HepG2 (cell line): ENCODE data around the gene SCNM1. TPM values are rescaled to one million over a fixed set of nuclear protein-coding genes. Genes with fewer than 3 reads are reported as not detected.

Experiments
- ATAC-seq: fragments of 200-7000 bp; cut with Tn5 transposase; 3 replicates; pipeline ENCODE4 v1.9.1; 2020; ENCODE audit warnings: mild to moderate bottlenecking, moderate library complexity
- BruUV-seq: library from RNA; stranded (reverse); fragments of 400-500 nt; replicated peaks from 2 replicates; lab custom pipeline; 2021; lab: Mats Ljungman, UMichigan
- CTCF ChIA-PET: fragments of 300-600 bp; formaldehyde crosslinking; extraction: SDS; loops from one replicate; lab custom pipeline; 2021; ENCODE audit warnings: low total read pairs, inconsistent platforms, low intra/inter-chr PET ratio; lab: Yijun Ruan, JAX
- POLR2A ChIA-PET: fragments of 350-600 bp; sonication (Branson Sonifier 250); formaldehyde crosslinking; loops from one replicate; lab custom pipeline; 2020; ENCODE audit warnings: antibody characterized with exemption, inconsistent platforms; lab: Yijun Ruan, JAX
- DNase-seq: peaks from one replicate; pipeline ENCODE4 v3.0.0-alpha.2; 2015; ENCODE audit warnings: low spot score
- FAIRE-seq: peaks from 3 replicates; lab custom pipeline; 2011; peaks lifted over from hg19 to GRCh38; lab: Jason Lieb, UNC
- H2AFZ ChIP-seq: one replicate; pipeline ENCODE4 v1.6.1; 2011; ENCODE audit warnings: low read length, inconsistent platforms
- H3K27ac ChIP-seq: fragments of 300-600 bp; 3 replicates; pipeline ENCODE4 v1.8.0; 2011; ENCODE audit warnings: mixed run types, mild to moderate bottlenecking, mixed read lengths, low read length, inconsistent platforms; ENCODE audit not compliant: insufficient read depth; ENCODE audit errors: extremely low read length
- H3K27me3 ChIP-seq, 2 experiments: fragments of 200-600 bp in 1 of 2; 2 replicates in 1 of 2; 3 replicates in 1 of 2; pipeline versions ENCODE4 v1.6.0 to v1.8.0; 2011; ENCODE audit warnings: low read length in 2 of 2, mild to moderate bottlenecking in 2 of 2, moderate library complexity in 2 of 2, inconsistent platforms in 1 of 2; ENCODE audit not compliant: insufficient read depth in 2 of 2, control insufficient read depth in 1 of 2
- H3K36me3 ChIP-seq, 2 experiments: fragments of 200-600 bp in 1 of 2; replicated peaks in 1 of 2; 2 replicates in 1 of 2; 3 replicates in 1 of 2; pipeline versions ENCODE4 v1.5.1 to v1.8.0; 2011; ENCODE audit warnings: low read length in 2 of 2, inconsistent platforms in 1 of 2; ENCODE audit not compliant: insufficient read depth in 2 of 2, control insufficient read depth in 1 of 2
- H3K4me1 ChIP-seq: 2 replicates; pipeline ENCODE4 v1.5.1; 2012; ENCODE audit warnings: low read length, inconsistent platforms; ENCODE audit not compliant: insufficient read depth
- H3K4me2 ChIP-seq: 2 replicates; pipeline ENCODE4 v1.6.0; 2011; ENCODE audit warnings: low read depth, low read length, inconsistent platforms
- H3K4me3 ChIP-seq, 3 experiments: fragments of 200-600 bp in 1 of 3; sonication (generic), shearing (Covaris generic) in 1 of 3; replicated peaks in 1 of 3; 2 replicates each; pipeline ENCODE4 v1.5.1; 2011 to 2016; ENCODE audit warnings: low read length in 3 of 3, inconsistent platforms in 2 of 3, low read depth in 2 of 3, mild to moderate bottlenecking in 2 of 3, control low read depth in 1 of 3, mixed read lengths in 1 of 3; ENCODE audit not compliant: insufficient read depth in 1 of 3
- H3K79me2 ChIP-seq: one replicate; pipeline ENCODE4 v1.6.1; 2011; ENCODE audit warnings: low read length, inconsistent platforms; ENCODE audit not compliant: insufficient read depth
- H3K9ac ChIP-seq: 2 replicates; pipeline ENCODE4 v1.6.0; 2011; ENCODE audit warnings: mild to moderate bottlenecking, low read depth, low read length, inconsistent platforms; ENCODE audit not compliant: insufficient read depth
- H3K9me3 ChIP-seq: 2 replicates; pipeline ENCODE4 v1.5.1; 2012; ENCODE audit warnings: mild to moderate bottlenecking, low read length
- H4K20me1 ChIP-seq: 2 replicates; pipeline ENCODE4 v1.6.0; 2011; ENCODE audit warnings: inconsistent platforms, mild to moderate bottlenecking, low read length, moderate library complexity; ENCODE audit not compliant: insufficient read depth
- NBN ChIP-seq: fragments of 450-650 bp; conservative IDR thresholded peaks from 2 replicates; pipeline ENCODE4 v1.6.1; 2017
- NKX3-1 ChIP-seq: sonication (generic); formaldehyde crosslinking; IDR thresholded peaks from 2 replicates; pipeline ENCODE4 v1.5.0; 2020; ENCODE audit warnings: missing genetic modification reagents
- SMC3 ChIP-seq: IDR thresholded peaks from 2 replicates; pipeline ENCODE4 v1.6.1; 2011; ENCODE audit warnings: low read length, improper control_type of control experiment
- SMYD3 ChIP-seq: sonication (generic); formaldehyde crosslinking; IDR thresholded peaks from 2 replicates; pipeline ENCODE4 v1.8.1; 2023; ENCODE audit warnings: mild to moderate bottlenecking, missing genetic modification reagents
- SRF ChIP-seq: IDR thresholded peaks from 2 replicates; pipeline ENCODE4 v1.6.1; 2011; ENCODE audit warnings: mild to moderate bottlenecking, low read depth, low read length, moderate library complexity
- ZNF383 ChIP-seq: sonication (generic); formaldehyde crosslinking; IDR thresholded peaks from 2 replicates; pipeline ENCODE4 v1.4.0; 2020; ENCODE audit warnings: missing genetic modification reagents, mild to moderate bottlenecking, borderline replicate concordance
- ZNF543 ChIP-seq: sonication (generic); formaldehyde crosslinking; IDR thresholded peaks from 2 replicates; pipeline ENCODE4 v1.4.0; 2020; ENCODE audit warnings: mild to moderate bottlenecking, missing genetic modification reagents
- ZNF570 ChIP-seq: sonication (generic); formaldehyde crosslinking; IDR thresholded peaks from 2 replicates; pipeline ENCODE4 v1.4.0; 2020; ENCODE audit warnings: mild to moderate bottlenecking, missing genetic modification reagents, borderline replicate concordance
- ZNF615 ChIP-seq: sonication (generic); formaldehyde crosslinking; IDR thresholded peaks from 2 replicates; pipeline ENCODE4 v1.5.0; 2020; ENCODE audit warnings: mild to moderate bottlenecking, missing genetic modification reagents, borderline replicate concordance
- ZNF83 ChIP-seq: sonication (generic); formaldehyde crosslinking; IDR thresholded peaks from 2 replicates; pipeline ENCODE4 v1.4.0; 2020; ENCODE audit warnings: missing genetic modification reagents, mild to moderate bottlenecking, borderline replicate concordance
- WGBS: methylation state at CpG from one replicate; pipeline ENCODE4 v1.1.6; 2017; ENCODE audit warnings: low lambda C conversion rate; 5-methylcytosine and 5-hydroxymethylcytosine counted together
- in situ Hi-C: cut with HindIII; loops from 2 replicates; pipeline ENCODE4 v1.10.0; 2017; ENCODE audit warnings: low pct_unique_long_range_greater_than_20kb; ENCODE audit not compliant: extremely low pct_ligation_motif_present
- intact Hi-C: fragments of 100-400 bp; cut with micrococcal nuclease; formaldehyde crosslinking; loops from one replicate; pipeline ENCODE4 v1.10.0; 2022; ENCODE audit not compliant: unreplicated experiment
- polyA plus RNA-seq, 8 experiments: library from polyadenylated mRNA; depleted of rRNA in 3 of 8; stranded (reverse) in 7 of 8; unstranded in 1 of 8; fragments of >200 nt; fragmentation: Illumina TruSeq in 4 of 8; extraction: Trizol in 4 of 8; gene quantifications; 2 replicates each; pipeline versions ENCODE4 v1.2.1 to v1.2.3, GENCODE V29; 2011 to 2016; ENCODE audit warnings: low read depth in 4 of 8, missing spikeins in 1 of 8, mixed read lengths in 1 of 8; ENCODE audit not compliant: insufficient read depth in 1 of 8
- total RNA-seq, 5 experiments: library from RNA; depleted of rRNA; stranded (reverse); fragments of >200 nt; fragmentation: Illumina TruSeq; extraction: Trizol; gene quantifications; 2 replicates each; pipeline ENCODE4 v1.2.3, GENCODE V29; 2016; ENCODE audit warnings: low read depth in 1 of 5
- TF ChIP-seq, protein P1 (sequence below): sonication (generic); formaldehyde crosslinking; IDR thresholded peaks from 2 replicates; pipeline ENCODE4 v1.5.1; 2020; ENCODE audit warnings: mild to moderate bottlenecking, missing genetic modification reagents, moderate library complexity
- TF ChIP-seq, protein P2 (sequence below): sonication (generic); formaldehyde crosslinking; IDR thresholded peaks from 2 replicates; pipeline ENCODE4 v1.4.0; 2020; ENCODE audit warnings: missing genetic modification reagents
- TF ChIP-seq, protein P3 (sequence below): sonication (generic); formaldehyde crosslinking; IDR thresholded peaks from 2 replicates; pipeline ENCODE4 v1.5.0; 2020; ENCODE audit warnings: mild to moderate bottlenecking, missing genetic modification reagents, moderate library complexity

The SCNM1 gene
- total and polyA plus RNA-seq, 2 of the 13 experiments (the other 11 are each of a cell fraction or from before 2014, with no cell fraction given), result 16.3 to 31.5 TPM

DNA sequence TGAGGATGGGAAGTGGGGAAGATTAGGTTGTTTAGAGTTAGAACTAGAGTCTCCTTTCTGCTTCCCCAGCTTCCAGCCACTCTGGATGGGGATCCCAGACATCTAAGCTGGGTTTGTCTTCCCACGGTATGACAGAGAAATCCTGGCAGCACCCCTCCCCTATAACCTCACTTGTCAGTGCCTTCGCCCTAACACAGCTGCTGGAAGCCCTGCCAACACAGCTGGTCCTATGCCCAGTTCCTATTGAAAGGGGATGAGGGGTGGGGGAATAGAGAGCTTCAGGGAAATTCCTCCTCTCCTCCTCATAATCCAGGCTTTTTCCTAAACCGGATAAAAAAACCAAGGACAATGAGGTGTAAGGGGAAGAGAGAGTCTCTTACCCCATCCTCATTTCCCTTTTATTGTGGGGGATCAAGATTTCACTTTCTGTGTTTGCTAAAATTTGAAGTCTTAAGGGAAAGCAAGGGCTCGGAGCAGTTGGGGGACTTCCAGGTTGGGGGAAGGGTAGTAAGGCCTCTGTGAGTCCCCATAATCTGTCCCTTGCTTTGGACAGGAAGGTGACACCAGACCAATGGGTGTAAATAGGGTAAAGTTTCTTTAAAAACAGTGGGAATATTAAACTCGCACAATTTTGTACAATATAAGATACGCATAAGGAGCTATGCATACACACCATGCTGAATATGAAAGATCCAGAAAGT, 9.2 kb downstream of the SCNM1 start (continued):
- TF ChIP-seq, protein P1, sequence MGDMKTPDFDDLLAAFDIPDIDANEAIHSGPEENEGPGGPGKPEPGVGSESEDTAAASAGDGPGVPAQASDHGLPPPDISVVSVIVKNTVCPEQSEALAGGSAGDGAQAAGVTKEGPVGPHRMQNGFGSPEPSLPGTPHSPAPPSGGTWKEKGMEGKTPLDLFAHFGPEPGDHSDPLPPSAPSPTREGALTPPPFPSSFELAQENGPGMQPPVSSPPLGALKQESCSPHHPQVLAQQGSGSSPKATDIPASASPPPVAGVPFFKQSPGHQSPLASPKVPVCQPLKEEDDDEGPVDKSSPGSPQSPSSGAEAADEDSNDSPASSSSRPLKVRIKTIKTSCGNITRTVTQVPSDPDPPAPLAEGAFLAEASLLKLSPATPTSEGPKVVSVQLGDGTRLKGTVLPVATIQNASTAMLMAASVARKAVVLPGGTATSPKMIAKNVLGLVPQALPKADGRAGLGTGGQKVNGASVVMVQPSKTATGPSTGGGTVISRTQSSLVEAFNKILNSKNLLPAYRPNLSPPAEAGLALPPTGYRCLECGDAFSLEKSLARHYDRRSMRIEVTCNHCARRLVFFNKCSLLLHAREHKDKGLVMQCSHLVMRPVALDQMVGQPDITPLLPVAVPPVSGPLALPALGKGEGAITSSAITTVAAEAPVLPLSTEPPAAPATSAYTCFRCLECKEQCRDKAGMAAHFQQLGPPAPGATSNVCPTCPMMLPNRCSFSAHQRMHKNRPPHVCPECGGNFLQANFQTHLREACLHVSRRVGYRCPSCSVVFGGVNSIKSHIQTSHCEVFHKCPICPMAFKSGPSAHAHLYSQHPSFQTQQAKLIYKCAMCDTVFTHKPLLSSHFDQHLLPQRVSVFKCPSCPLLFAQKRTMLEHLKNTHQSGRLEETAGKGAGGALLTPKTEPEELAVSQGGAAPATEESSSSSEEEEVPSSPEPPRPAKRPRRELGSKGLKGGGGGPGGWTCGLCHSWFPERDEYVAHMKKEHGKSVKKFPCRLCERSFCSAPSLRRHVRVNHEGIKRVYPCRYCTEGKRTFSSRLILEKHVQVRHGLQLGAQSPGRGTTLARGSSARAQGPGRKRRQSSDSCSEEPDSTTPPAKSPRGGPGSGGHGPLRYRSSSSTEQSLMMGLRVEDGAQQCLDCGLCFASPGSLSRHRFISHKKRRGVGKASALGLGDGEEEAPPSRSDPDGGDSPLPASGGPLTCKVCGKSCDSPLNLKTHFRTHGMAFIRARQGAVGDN (CRISPR knock-in tag), result no peak
- no peak for TF ChIP-seq ZNF570 (CRISPR knock-in tag)
- no peak for TF ChIP-seq ZNF543 (CRISPR knock-in tag)
- no peak for TF ChIP-seq SRF
- no peak for TF ChIP-seq NKX3-1 (CRISPR knock-in tag)
- TF ChIP-seq NBN, result no peak
- TF ChIP-seq ZNF83 (CRISPR knock-in tag), result no peak

DNA sequence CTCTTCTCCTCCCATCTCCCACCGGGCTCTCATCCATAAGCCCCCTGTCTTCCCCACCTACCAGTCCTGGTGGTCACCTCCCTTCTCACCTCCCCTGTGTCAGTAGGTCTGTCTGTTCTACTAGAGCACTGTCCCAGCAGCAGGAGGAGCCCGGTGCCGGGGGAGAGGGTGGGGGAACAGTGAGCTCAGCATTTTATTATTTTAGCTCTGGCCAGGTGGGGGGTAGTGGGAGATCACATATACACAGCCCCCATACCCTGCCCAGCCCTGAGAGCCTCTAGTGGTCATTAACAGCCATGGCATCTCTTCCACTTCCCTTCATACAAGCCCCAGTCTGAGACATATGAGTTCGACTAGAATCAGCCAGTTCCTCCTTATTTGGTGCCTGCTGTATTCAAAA, 9.9 kb downstream of the SCNM1 start, which contains the start of gene TMOD4:
TMOD4 (minus strand) TSS at position 119 of the 400 bp plus-strand sequence. CDS start 1,106 bp downstream, outside the sequence.
- in situ Hi-C loops (no loop called here), intact Hi-C loops (no loop called here)
- ATAC-seq, result peak; percentile 90
- no peak within 1 kb of the TSS for H2AFZ ChIP-seq
- no peaks in the 10 kb centered on the region for H4K20me1 ChIP-seq
- BruUV-seq, result no TSS peak
- DNase-seq, result no peak
- POLR2A ChIA-PET, result no interaction called here
- TF ChIP-seq, protein P2, sequence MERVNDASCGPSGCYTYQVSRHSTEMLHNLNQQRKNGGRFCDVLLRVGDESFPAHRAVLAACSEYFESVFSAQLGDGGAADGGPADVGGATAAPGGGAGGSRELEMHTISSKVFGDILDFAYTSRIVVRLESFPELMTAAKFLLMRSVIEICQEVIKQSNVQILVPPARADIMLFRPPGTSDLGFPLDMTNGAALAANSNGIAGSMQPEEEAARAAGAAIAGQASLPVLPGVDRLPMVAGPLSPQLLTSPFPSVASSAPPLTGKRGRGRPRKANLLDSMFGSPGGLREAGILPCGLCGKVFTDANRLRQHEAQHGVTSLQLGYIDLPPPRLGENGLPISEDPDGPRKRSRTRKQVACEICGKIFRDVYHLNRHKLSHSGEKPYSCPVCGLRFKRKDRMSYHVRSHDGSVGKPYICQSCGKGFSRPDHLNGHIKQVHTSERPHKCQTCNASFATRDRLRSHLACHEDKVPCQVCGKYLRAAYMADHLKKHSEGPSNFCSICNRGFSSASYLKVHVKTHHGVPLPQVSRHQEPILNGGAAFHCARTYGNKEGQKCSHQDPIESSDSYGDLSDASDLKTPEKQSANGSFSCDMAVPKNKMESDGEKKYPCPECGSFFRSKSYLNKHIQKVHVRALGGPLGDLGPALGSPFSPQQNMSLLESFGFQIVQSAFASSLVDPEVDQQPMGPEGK, result peak; percentile 77
- TF ChIP-seq ZNF615 (CRISPR knock-in tag), result no peak
- TF ChIP-seq, protein P3, sequence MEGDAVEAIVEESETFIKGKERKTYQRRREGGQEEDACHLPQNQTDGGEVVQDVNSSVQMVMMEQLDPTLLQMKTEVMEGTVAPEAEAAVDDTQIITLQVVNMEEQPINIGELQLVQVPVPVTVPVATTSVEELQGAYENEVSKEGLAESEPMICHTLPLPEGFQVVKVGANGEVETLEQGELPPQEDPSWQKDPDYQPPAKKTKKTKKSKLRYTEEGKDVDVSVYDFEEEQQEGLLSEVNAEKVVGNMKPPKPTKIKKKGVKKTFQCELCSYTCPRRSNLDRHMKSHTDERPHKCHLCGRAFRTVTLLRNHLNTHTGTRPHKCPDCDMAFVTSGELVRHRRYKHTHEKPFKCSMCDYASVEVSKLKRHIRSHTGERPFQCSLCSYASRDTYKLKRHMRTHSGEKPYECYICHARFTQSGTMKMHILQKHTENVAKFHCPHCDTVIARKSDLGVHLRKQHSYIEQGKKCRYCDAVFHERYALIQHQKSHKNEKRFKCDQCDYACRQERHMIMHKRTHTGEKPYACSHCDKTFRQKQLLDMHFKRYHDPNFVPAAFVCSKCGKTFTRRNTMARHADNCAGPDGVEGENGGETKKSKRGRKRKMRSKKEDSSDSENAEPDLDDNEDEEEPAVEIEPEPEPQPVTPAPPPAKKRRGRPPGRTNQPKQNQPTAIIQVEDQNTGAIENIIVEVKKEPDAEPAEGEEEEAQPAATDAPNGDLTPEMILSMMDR (CRISPR knock-in tag), result peak; percentile 51
- TF ChIP-seq SMYD3 (CRISPR knock-in tag), result no peak
- 0 out of 2 replicates have a peak, but pooled peaks have one; percentile 10 for TF ChIP-seq SMC3
- no peak for TF ChIP-seq ZNF383 (CRISPR knock-in tag)
- H3K4me1 ChIP-seq, result no peaks in the 10 kb centered on the region
- no peak within 1 kb of the TSS for H3K4me2 ChIP-seq
- 68% methylated on average over 4 of the region's 4 CpGs for WGBS
- H3K79me2 ChIP-seq, result no peaks in the 10 kb centered on the region
- FAIRE-seq, result peak; percentile 63
- no peaks in the 10 kb centered on the region for H3K9me3 ChIP-seq
- H3K27ac ChIP-seq, result no peak within 1 kb of the TSS
- CTCF ChIA-PET, result no interaction called here
- no peak within 1 kb of the TSS for H3K9ac ChIP-seq
- H3K27me3 ChIP-seq, result no peaks in the 10 kb centered on the region
- H3K4me3 ChIP-seq, result no peak within 1 kb of the TSS
- peaks cover 9 to 41% of the 10 kb centered on the region in 2 experiments for H3K36me3 ChIP-seq
